Progenitor cell of endocrine pancreas (in vitro differentiated cells): ENCODE data around the gene DBF4B. TPM values are rescaled to one million over a fixed set of nuclear protein-coding genes. Genes with fewer than 3 reads are reported as not detected.
"Not testable (repeated sequence)": the region's sequence is repeated elsewhere in the genome, so short reads cannot be mapped to it uniquely, and the experiment has no call there.

Source experiments
- DNase-seq: peaks from one replicate; pipeline ENCODE4 v3.0.0; 2021; ENCODE audit warnings: low spot score; ENCODE audit not compliant: unreplicated experiment
- H3K27ac Mint-ChIP-seq: 2 replicates; pipeline ENCODE4 v1.8.0; 2021; ENCODE audit warnings: mild to moderate bottlenecking, moderate library complexity, mixed read lengths
- H3K27me3 Mint-ChIP-seq: 2 replicates; pipeline ENCODE4 v1.8.0; 2021; ENCODE audit warnings: mixed read lengths
- H3K36me3 Mint-ChIP-seq: 2 replicates; pipeline ENCODE4 v1.8.0; 2022; ENCODE audit warnings: mixed read lengths; ENCODE audit not compliant: insufficient read depth
- H3K4me1 Mint-ChIP-seq: 2 replicates; pipeline ENCODE4 v1.8.0; 2021; ENCODE audit warnings: low read depth, mixed read lengths
- H3K4me3 Mint-ChIP-seq: 2 replicates; pipeline ENCODE4 v1.8.0; 2021; ENCODE audit warnings: low read depth, mild to moderate bottlenecking, moderate library complexity, mixed read lengths
- H3K9me3 Mint-ChIP-seq: 2 replicates; pipeline ENCODE4 v1.8.0; 2021; ENCODE audit warnings: low read depth, mixed read lengths
- CTCF ChIP-seq: fragments of 200-600 bp; sonication (generic); IDR thresholded peaks from one replicate; pipeline ENCODE4 v1.5.0; 2021; ENCODE audit warnings: antibody characterized with exemption, mild to moderate bottlenecking; ENCODE audit not compliant: unreplicated experiment
- total RNA-seq: library from RNA; stranded (reverse); gene quantifications from 2 replicates; pipeline ENCODE4 v1.2.1, GENCODE V29; 2021

The DBF4B gene
- total RNA-seq, 1 donor from 2014 or later = 27.2 TPM

GRCh38 chr17:44719444-44719843, 11.0 kb downstream of the DBF4B start:
- DNase-seq = no peak
- Mint-ChIP-seq H3K27me3 (no peaks in the 10 kb centered on the region), H3K9me3 (peaks cover 3% of the 10 kb centered on the region), H3K4me1 (no peaks in the 10 kb centered on the region), H3K27ac (no peak overlapping the region), H3K36me3 (peaks cover 11% of the 10 kb centered on the region), H3K4me3 (no peak overlapping the region)
- TF ChIP-seq CTCF = no peak

DNA sequence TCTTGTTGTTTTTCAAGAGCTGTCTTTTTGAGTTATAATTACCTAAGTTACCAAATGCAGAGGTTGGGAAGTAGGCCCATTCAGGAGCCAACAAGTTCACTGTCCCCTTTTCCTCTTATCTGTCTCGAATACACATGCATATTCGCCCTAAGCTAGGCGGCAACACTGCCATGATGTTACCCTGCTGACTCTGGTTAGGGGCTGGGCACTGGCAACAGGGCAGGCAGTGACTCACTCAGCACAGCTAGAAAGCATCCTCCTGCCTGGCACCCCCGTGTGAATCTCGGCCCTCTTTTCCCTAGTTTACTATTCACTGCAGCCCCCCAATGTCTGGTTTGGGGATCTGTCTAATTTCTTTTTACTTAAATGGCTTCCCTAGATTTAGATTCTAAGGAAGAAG, 13.8 kb downstream of the DBF4B start:
- DNase-seq = no peak
- Mint-ChIP-seq H3K4me3 (no peak overlapping the region), H3K4me1 (no peaks in the 10 kb centered on the region), H3K27me3 (no peaks in the 10 kb centered on the region), H3K36me3 (peaks cover 11% of the 10 kb centered on the region), H3K27ac (no peak overlapping the region), H3K9me3 (peaks cover 3% of the 10 kb centered on the region)
- TF ChIP-seq CTCF = no peak

- H3K9me3 Mint-ChIP-seq, H3K27ac Mint-ChIP-seq, DNase-seq, H3K4me3 Mint-ChIP-seq, H3K27me3 Mint-ChIP-seq, H3K4me1 Mint-ChIP-seq, H3K36me3 Mint-ChIP-seq: not testable (repeated sequence)
Observed at GRCh38 chr17:44726121-44726520, 17.7 kb downstream of the DBF4B start.

GRCh38 chr17:44733753-44734152, 25.3 kb downstream of the DBF4B start:
- Mint-ChIP-seq H3K27me3 (no peaks in the 10 kb centered on the region), H3K36me3 (peaks cover 6% of the 10 kb centered on the region), H3K4me3 (no peak overlapping the region), H3K4me1 (no peaks in the 10 kb centered on the region), H3K9me3 (no peaks in the 10 kb centered on the region), H3K27ac (no peak overlapping the region)
- no peak for DNase-seq
- TF ChIP-seq CTCF = peak; percentile 48

DNA sequence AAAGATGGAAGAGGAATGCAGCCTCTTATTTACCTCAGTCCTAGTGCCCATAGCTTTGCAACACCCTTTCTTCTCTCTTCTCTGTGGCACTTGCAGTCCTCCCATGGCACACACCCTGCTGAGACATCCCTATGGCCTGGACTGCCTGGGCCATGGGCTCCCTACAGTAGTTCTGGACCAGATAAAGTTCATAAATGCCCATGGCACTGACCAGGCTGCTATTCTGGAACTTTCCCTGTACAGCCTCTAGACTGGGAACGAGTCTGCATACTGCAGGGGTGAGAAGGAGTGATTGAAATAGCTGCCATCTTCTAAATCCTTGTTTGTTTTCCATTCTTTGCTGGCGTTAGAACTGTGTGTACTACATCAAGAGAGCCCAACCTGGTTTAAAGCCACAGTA, 25.8 kb downstream of the DBF4B start:
- no peaks in the 10 kb centered on the region for H3K9me3 Mint-ChIP-seq
- H3K4me3 Mint-ChIP-seq = no peak overlapping the region
- H3K36me3 Mint-ChIP-seq = peaks cover 6% of the 10 kb centered on the region
- no peak overlapping the region for H3K27ac Mint-ChIP-seq
- no peak for DNase-seq
- no peaks in the 10 kb centered on the region for H3K4me1 Mint-ChIP-seq
- no peak for TF ChIP-seq CTCF
- no peaks in the 10 kb centered on the region for H3K27me3 Mint-ChIP-seq

DNA sequence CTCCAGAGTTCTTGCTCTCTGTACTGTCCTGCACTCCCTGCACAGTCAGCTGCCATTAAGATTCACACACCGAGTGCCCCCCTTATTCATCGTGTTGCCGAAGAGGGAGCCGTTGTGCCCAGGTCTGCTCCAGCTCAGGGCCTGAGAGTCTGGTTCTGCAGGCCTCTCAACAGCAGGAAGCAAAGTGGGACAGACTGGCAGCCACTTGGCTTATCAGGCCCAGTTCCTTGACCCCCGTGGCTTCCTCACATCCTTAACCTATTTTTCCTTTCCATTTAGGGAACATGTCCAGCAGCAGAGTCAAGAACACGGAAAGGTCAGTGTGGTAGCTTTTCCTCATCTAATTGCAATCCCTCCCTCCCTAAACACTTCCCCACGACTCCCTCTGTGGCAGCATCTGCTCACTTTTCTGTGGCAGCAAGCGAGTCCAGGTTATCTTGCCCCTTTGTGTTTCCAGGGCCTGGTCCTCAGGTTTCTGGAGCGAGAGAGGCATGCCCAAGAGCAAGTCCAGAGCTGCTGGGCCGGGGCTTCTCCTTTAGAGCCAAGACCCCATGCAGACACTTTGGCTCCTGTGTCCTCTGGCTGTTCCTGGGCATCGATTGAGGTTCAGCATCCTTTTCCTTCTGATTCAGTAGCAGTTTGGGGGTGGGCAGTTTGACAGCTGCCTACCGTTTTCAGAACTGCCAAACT, 28.2 kb downstream of the DBF4B start:
- Mint-ChIP-seq H3K9me3 (no peaks in the 10 kb centered on the region), H3K27ac (no peak overlapping the region), H3K27me3 (no peaks in the 10 kb centered on the region), H3K4me3 (no peak overlapping the region), H3K4me1 (no peaks in the 10 kb centered on the region), H3K36me3 (peaks cover 4% of the 10 kb centered on the region)
- DNase-seq = no peak
- no peak for TF ChIP-seq CTCF
